SIG-M5 treated with dmso at 0.1 percent for 504 hours (cell line): Measurements from ENCODE around the gene COMTD1.
"Not testable (repeated sequence)": the region's sequence is repeated elsewhere in the genome, so short reads cannot be mapped to it uniquely, and the experiment has no call there.

ENCODE experiments used
- DNase-seq: peaks from one replicate; lab custom pipeline; 2025; ENCODE audit not compliant: unreplicated experiment; lab: John Stamatoyannopoulos, UW

The COMTD1 gene

GRCh38 chr10:75197066-75197465, 38.7 kb downstream of the COMTD1 start:
- DNase-seq, result no peak

- no peak for DNase-seq
Observed at GRCh38 chr10:75195035-75195763, 40.6 kb downstream of the COMTD1 start.

GRCh38 chr10:75194625-75195024, 41.1 kb downstream of the COMTD1 start:
- not testable (repeated sequence) for DNase-seq

GRCh38 chr10:75191821-75192568, 43.8 kb downstream of the COMTD1 start:
- peak; percentile 79 for DNase-seq

GRCh38 chr10:75189266-75190096, 46.3 kb downstream of the COMTD1 start:
- DNase-seq, result no peak

- DNase-seq, result not testable (repeated sequence)
Observed at GRCh38 chr10:75188522-75188921, 47.2 kb downstream of the COMTD1 start.

GRCh38 chr10:75187961-75188426, 47.8 kb downstream of the COMTD1 start:
- DNase-seq, result peak; percentile 64

- no peak for DNase-seq
Observed at GRCh38 chr10:75186310-75186709, 49.4 kb downstream of the COMTD1 start.
